Left renal cortex interstitium (tissue), 4 donors: ENCODE measurements around the gene ASB6. TPM values are rescaled to one million over a fixed set of nuclear protein-coding genes. Genes with fewer than 3 reads are reported as not detected.

Experiments used
- DNase-seq, 4 donors: peaks; one replicate each; pipeline ENCODE4 v3.0.0-alpha.2; 2013; ENCODE audit warnings: low read depth in 4 of 4, low spot score in 2 of 4, missing footprints in 1 of 4
- polyA plus RNA-seq, 4 donors: library from polyadenylated mRNA; unstranded; fragments of 120-200 nt; gene quantifications; one replicate each; pipeline ENCODE4 v1.2.1, GENCODE V29; 2013; ENCODE audit not compliant: insufficient read length in 4 of 4

Gene ASB6
- 10 to 100 TPM; 16.8 to 23.2 (median 19.0) TPM for polyA plus RNA-seq

GRCh38 chr9:129641750-129642585, at the start of gene ASB6:
TSS of gene ASB6 (minus strand) at chr9:129642151. CDS start at chr9:129641999, 152 bp downstream.
- peak; percentile 86 to 96 (median 95) for DNase-seq

- no peak for DNase-seq
These were observed 46.5 kb upstream of the ASB6 start for GRCh38 chr9:129688285-129689043.

- DNase-seq = no peak
These were observed 45.4 kb upstream of the ASB6 start for GRCh38 chr9:129687391-129687790.

GRCh38 chr9:129686736-129687135, 44.8 kb upstream of the ASB6 start:
- DNase-seq = no peak

- DNase-seq = no peak
These were observed 43.9 kb upstream of the ASB6 start for GRCh38 chr9:129685933-129686259.

GRCh38 chr9:129685220-129685932, 43.4 kb upstream of the ASB6 start:
- no peak for DNase-seq

GRCh38 chr9:129682381-129682780, 40.4 kb upstream of the ASB6 start:
- DNase-seq = no peak

- no peak for DNase-seq
These were observed 40.0 kb upstream of the ASB6 start for GRCh38 chr9:129681924-129682323.

GRCh38 chr9:129679537-129679936, 37.6 kb upstream of the ASB6 start:
- DNase-seq = no peak

- no peak for DNase-seq
These were observed 36.9 kb upstream of the ASB6 start for GRCh38 chr9:129678844-129679243.

- DNase-seq = no peak
These were observed 35.5 kb upstream of the ASB6 start for GRCh38 chr9:129677456-129677855.

- DNase-seq = no peak
These were observed 35.0 kb upstream of the ASB6 start for GRCh38 chr9:129676975-129677374.

GRCh38 chr9:129676287-129676686, 34.3 kb upstream of the ASB6 start:
- no peak for DNase-seq

- no peak for DNase-seq
These were observed 33.7 kb upstream of the ASB6 start for GRCh38 chr9:129675620-129676019.

GRCh38 chr9:129674229-129674628, 32.3 kb upstream of the ASB6 start:
- DNase-seq = no peak

- no peak for DNase-seq
These were observed 31.7 kb upstream of the ASB6 start for GRCh38 chr9:129673602-129674001.

- no peak for DNase-seq
These were observed 30.8 kb upstream of the ASB6 start for GRCh38 chr9:129672702-129673101.

GRCh38 chr9:129671519-129671918, 29.6 kb upstream of the ASB6 start:
- DNase-seq = no peak

- no peak for DNase-seq
These were observed 29.1 kb upstream of the ASB6 start for GRCh38 chr9:129671065-129671464.

- no peak for DNase-seq
These were observed 28.0 kb upstream of the ASB6 start for GRCh38 chr9:129669946-129670345.

- DNase-seq = no peak
These were observed 27.3 kb upstream of the ASB6 start for GRCh38 chr9:129669141-129669718.
